ENCODE measurements around the gene CCNF. TPM values are rescaled to one million over a fixed set of nuclear protein-coding genes. Genes with fewer than 3 reads are reported as not detected.

The CCNF gene
- total RNA-seq, 1 donor from 2014 or later: 3.9 TPM

- TF ChIP-seq CTCF (IDR thresholded peaks at IDR 0.05; ENCODE audit: insufficient read depth, low read length, severe bottlenecking): no peak
Observed at GRCh38 chr16:2388139-2388874, 40.9 kb upstream of the CCNF start.

GRCh38 chr16:2388875-2389433 lies 40.3 kb upstream of the CCNF start:
- TF ChIP-seq CTCF (IDR thresholded peaks at IDR 0.05; ENCODE audit: insufficient read depth, low read length, severe bottlenecking): no peak
- Histone ChIP-seq H3K36me3 (ENCODE audit: control insufficient read depth, insufficient read depth, low read length) (no peaks in the 10 kb centered on the region), H3K4me3 (ENCODE audit: low read depth, low read length) (no peak overlapping the region), H3K27me3 (ENCODE audit: control insufficient read depth, insufficient read depth, low read length) (no peaks in the 10 kb centered on the region)
- FAIRE-seq (no peak), DNase-seq (ENCODE audit: low read depth) (peak; percentile 79)

More at GRCh38 chr16:2388139-2388874, 40.9 kb upstream of the CCNF start:
- FAIRE-seq (no peak), DNase-seq (ENCODE audit: low read depth) (no peak)
- Histone ChIP-seq H3K36me3 (ENCODE audit: control insufficient read depth, insufficient read depth, low read length) (no peaks in the 10 kb centered on the region), H3K27me3 (ENCODE audit: control insufficient read depth, insufficient read depth, low read length) (no peaks in the 10 kb centered on the region), H3K4me3 (ENCODE audit: low read depth, low read length) (no peak overlapping the region)

- H3K36me3 ChIP-seq (ENCODE audit: control insufficient read depth, insufficient read depth, low read length): no peaks in the 10 kb centered on the region
- no peak overlapping the region for H3K4me3 ChIP-seq (ENCODE audit: low read depth, low read length)
- peak; percentile 26 for DNase-seq (ENCODE audit: low read depth)
- TF ChIP-seq CTCF (IDR thresholded peaks at IDR 0.05; ENCODE audit: insufficient read depth, low read length, severe bottlenecking): no peak
- peak; percentile 52 for FAIRE-seq
- peaks cover 2% of the 10 kb centered on the region for H3K27me3 ChIP-seq (ENCODE audit: control insufficient read depth, insufficient read depth, low read length)
Observed at GRCh38 chr16:2392025-2392424, 37.2 kb upstream of the CCNF start.

GRCh38 chr16:2398520-2398919 lies 30.7 kb upstream of the CCNF start:
- DNase-seq (ENCODE audit: low read depth) (peak; percentile 26), FAIRE-seq (no peak)
- no peaks in the 10 kb centered on the region for H3K36me3 ChIP-seq (ENCODE audit: control insufficient read depth, insufficient read depth, low read length)
- H3K4me3 ChIP-seq (ENCODE audit: low read depth, low read length): no peak overlapping the region
- H3K27me3 ChIP-seq (ENCODE audit: control insufficient read depth, insufficient read depth, low read length): peaks cover 2% of the 10 kb centered on the region
- no peak for TF ChIP-seq CTCF (IDR thresholded peaks at IDR 0.05; ENCODE audit: insufficient read depth, low read length, severe bottlenecking)

- H3K4me3 ChIP-seq (ENCODE audit: low read depth, low read length): no peak overlapping the region
- no peaks in the 10 kb centered on the region for H3K27me3 ChIP-seq (ENCODE audit: control insufficient read depth, insufficient read depth, low read length)
- no peaks in the 10 kb centered on the region for H3K36me3 ChIP-seq (ENCODE audit: control insufficient read depth, insufficient read depth, low read length)
- no peak for TF ChIP-seq CTCF (IDR thresholded peaks at IDR 0.05; ENCODE audit: insufficient read depth, low read length, severe bottlenecking)
- FAIRE-seq (no peak), DNase-seq (ENCODE audit: low read depth) (no peak)
Observed at GRCh38 chr16:2404099-2404498, 25.1 kb upstream of the CCNF start.
